T47D (cell line): ENCODE measurements around the gene PRLR.

Source experiments
- DNase-seq, 2 experiments: peaks; one replicate each; pipeline versions ENCODE4 v3.0.0 to v3.0.0-alpha.2; 2011 to 2012; ENCODE audit warnings: low read depth in 1 of 2, low spot score in 1 of 2
- JUND ChIP-seq: IDR thresholded peaks from 2 replicates; pipeline ENCODE4 v1.6.1; 2012; ENCODE audit warnings: low read depth
- in situ Hi-C: cut with HindIII; loops from 2 replicates; pipeline ENCODE4 v1.10.0; 2016; ENCODE audit warnings: low sequenced_read_pairs, low pct_unique_long_range_greater_than_20kb

Gene PRLR

GRCh38 chr5:35141739-35142138 is 88.5 kb downstream of the PRLR start:
- TF ChIP-seq JUND: no peak

GRCh38 chr5:35138232-35138631 is 92.1 kb downstream of the PRLR start:
- in situ Hi-C loops: no loop called here
- no peak for TF ChIP-seq JUND
- no peak for DNase-seq

More at GRCh38 chr5:35141739-35142138, 88.5 kb downstream of the PRLR start:
- in situ Hi-C loops: no loop called here
- no peak for DNase-seq

- in situ Hi-C loops: no loop called here
- no peak for TF ChIP-seq JUND
- DNase-seq: no peak
Observed at GRCh38 chr5:35136386-35136785, 93.9 kb downstream of the PRLR start.

DNA sequence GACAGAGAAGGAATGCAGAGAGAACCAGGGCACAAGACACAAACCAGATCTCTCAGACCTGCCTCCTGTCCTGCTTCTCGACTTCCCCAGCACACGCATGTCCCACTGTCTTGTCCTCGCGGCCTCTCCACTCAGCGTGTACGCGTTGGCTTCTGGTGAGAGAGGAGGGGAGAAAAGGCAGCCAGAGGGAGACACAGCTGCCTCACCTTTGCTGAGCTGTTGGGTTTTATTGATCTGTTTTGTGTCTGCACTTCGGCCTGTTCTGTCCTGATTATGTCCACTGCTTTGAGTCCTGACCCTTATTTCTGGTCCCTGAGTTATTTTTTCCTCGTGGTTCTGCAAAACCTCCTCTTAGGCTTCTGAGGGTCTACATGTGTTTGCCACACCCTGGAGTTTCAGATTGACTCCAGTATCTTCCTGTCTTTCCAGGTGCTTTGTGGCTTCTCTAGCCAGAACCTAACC is 95.0 kb downstream of the PRLR start:
- in situ Hi-C loops: no loop called here
- no peak for TF ChIP-seq JUND
- DNase-seq: no peak

GRCh38 chr5:35134278-35135030 is 95.8 kb downstream of the PRLR start:
- no peak for TF ChIP-seq JUND
- no peak for DNase-seq
- in situ Hi-C loops: no loop called here

DNA sequence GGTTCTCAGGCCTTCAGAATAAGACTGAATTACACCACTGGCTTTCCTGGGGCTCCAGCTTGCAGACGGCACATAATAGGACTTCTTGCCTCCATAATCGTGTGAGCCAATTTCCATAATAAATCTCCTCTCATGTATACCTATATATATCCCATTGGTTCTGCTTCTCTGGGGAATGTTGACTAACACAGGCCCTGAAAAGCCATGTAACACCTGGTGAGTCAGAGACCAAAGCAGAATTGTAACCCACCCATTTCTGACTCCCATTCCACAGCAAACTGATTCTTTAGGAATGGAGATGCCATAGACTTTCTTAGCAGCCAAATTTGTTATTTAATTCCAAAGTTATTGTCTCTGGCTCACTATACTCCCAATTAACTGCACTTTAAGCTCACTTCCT is 97.1 kb downstream of the PRLR start:
- no peak for DNase-seq
- in situ Hi-C loops: no loop called here
- no peak for TF ChIP-seq JUND

GRCh38 chr5:35131723-35132122 is 98.6 kb downstream of the PRLR start:
- in situ Hi-C loops: no loop called here
- no peak for DNase-seq
- no peak for TF ChIP-seq JUND

GRCh38 chr5:35129921-35130485 is 100.3 kb downstream of the PRLR start:
- peak in 1 of 2 experiments; percentile 65 for DNase-seq
- TF ChIP-seq JUND: no peak; the same call in 1 of the 2 replicates
- in situ Hi-C loops: no loop called here

DNA sequence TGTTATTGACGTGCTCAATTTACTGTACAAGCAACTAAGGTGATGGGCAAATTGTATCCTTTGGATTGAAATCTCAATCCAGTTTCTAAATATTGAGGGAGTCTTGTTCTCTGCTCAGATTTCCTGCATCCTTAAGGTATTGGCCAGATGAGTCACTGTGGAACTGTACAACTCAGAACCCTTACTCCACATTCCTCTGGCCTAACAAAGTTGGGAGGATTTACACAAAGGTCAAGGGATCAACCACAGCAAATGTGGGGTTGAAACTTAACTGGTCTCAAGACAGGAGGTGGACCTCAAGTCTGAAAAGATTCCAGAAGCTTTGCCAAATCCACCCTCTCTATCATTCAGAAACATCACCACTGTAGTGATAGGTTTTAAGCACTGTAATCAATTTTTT is 101.0 kb downstream of the PRLR start:
- DNase-seq: peak in 1 of 2 experiments; percentile 49
- in situ Hi-C loops: no loop called here
- no peak for TF ChIP-seq JUND

- DNase-seq: no peak
- in situ Hi-C loops: no loop called here
- no peak for TF ChIP-seq JUND
Observed at GRCh38 chr5:35127006-35127405, 103.3 kb downstream of the PRLR start.

GRCh38 chr5:35125746-35126145 is 104.5 kb downstream of the PRLR start:
- no peak for TF ChIP-seq JUND
- in situ Hi-C loops: no loop called here
- no peak for DNase-seq

DNA sequence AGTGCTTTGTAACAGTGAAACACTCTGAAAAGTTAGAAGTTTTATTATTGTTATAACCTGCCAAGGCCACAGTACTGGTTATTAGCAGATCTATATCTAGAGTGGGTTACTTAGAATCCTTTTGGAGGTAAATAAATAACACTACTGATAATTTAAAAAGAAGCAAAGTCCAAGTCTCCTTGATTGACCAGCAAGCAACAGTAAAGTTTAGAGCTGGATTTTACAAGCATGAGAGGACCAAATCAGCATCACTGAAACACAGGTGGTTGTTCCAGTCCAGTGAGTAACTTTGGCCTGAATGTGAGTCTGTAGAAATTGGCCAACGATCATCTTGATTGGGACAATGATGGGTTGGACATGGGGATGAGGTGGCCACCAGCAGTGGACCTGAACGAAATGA is 105.4 kb downstream of the PRLR start:
- in situ Hi-C loops: no loop called here
- TF ChIP-seq JUND: no peak

DNA sequence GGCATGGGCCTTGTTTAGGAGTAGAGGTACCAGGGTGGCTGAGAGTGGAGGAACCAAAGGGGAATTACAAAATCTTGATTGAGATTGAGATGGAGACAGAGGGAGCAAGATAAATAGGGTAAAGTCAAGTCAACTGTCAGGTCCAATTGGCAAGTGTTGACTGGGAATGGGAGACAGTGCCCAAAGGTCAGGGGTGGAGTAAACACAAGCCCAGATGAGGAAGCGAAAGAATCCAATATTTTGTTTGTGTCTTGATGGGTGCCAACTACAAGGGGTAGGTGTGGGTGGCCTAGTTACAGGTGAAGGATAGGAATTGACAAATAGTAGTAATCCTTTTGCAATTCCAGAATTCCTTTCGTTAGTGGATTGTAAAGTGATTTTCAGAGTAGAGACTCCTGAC is 107.5 kb downstream of the PRLR start:
- in situ Hi-C loops: no loop called here
- peak in 1 of 2 experiments; percentile 29 for DNase-seq
- TF ChIP-seq JUND: no peak

More for the DNA sequence above, 105.4 kb downstream of the PRLR start:
- DNase-seq: no peak
